Activated CD8-positive, alpha-beta memory T cell treated with anti-CD3 and anti-CD28 coated beads, Interleukin-2, amount 10 ng/mL, durations not matched to agents 7 days and 5 days (primary cell): ENCODE data around the gene STK11. TPM values are rescaled to one million over a fixed set of nuclear protein-coding genes. Genes with fewer than 3 reads are reported as not detected.
"Not testable (repeated sequence)": the region's sequence is repeated elsewhere in the genome, so short reads cannot be mapped to it uniquely, and the experiment has no call there.

Experiments used
- ATAC-seq: fragments of 150-1000 bp; cut with Tn5 transposase; one replicate; pipeline ENCODE4 v1.10.0; 2021; ENCODE audit warnings: moderate library complexity
- CTCF ChIA-PET: fragments of 350-600 bp; sonication (Branson Sonifier 250); formaldehyde crosslinking; loops from one replicate; lab custom pipeline; 2021; ENCODE audit warnings: antibody characterized with exemption; lab: Charles Lee
- DNase-seq: peaks from one replicate; pipeline ENCODE4 v3.0.0-alpha.2; 2020
- H3K27ac Mint-ChIP-seq: one replicate; pipeline ENCODE4 v1.8.0; 2021; ENCODE audit warnings: mild to moderate bottlenecking, mixed read lengths
- H3K27me3 Mint-ChIP-seq: one replicate; pipeline ENCODE4 v1.8.0; 2021; ENCODE audit warnings: mixed read lengths
- H3K36me3 Mint-ChIP-seq: one replicate; pipeline ENCODE4 v1.8.0; 2021; ENCODE audit warnings: mild to moderate bottlenecking, mixed read lengths
- H3K4me1 Mint-ChIP-seq: one replicate; pipeline ENCODE4 v1.8.0; 2021; ENCODE audit warnings: mixed read lengths
- H3K4me3 Mint-ChIP-seq: one replicate; pipeline ENCODE4 v1.8.0; 2021; ENCODE audit warnings: mild to moderate bottlenecking, moderate library complexity, mixed read lengths
- H3K9me3 Mint-ChIP-seq: one replicate; pipeline ENCODE4 v1.8.0; 2022; ENCODE audit warnings: low read depth, mixed read lengths
- total RNA-seq, 2 experiments: library from RNA; stranded (reverse); gene quantifications; one replicate each; pipeline ENCODE4 v1.2.3, GENCODE V29; 2021

The STK11 gene
- total RNA-seq, 2 experiments from 2014 or later = 76.7 to 80.5 TPM

DNA sequence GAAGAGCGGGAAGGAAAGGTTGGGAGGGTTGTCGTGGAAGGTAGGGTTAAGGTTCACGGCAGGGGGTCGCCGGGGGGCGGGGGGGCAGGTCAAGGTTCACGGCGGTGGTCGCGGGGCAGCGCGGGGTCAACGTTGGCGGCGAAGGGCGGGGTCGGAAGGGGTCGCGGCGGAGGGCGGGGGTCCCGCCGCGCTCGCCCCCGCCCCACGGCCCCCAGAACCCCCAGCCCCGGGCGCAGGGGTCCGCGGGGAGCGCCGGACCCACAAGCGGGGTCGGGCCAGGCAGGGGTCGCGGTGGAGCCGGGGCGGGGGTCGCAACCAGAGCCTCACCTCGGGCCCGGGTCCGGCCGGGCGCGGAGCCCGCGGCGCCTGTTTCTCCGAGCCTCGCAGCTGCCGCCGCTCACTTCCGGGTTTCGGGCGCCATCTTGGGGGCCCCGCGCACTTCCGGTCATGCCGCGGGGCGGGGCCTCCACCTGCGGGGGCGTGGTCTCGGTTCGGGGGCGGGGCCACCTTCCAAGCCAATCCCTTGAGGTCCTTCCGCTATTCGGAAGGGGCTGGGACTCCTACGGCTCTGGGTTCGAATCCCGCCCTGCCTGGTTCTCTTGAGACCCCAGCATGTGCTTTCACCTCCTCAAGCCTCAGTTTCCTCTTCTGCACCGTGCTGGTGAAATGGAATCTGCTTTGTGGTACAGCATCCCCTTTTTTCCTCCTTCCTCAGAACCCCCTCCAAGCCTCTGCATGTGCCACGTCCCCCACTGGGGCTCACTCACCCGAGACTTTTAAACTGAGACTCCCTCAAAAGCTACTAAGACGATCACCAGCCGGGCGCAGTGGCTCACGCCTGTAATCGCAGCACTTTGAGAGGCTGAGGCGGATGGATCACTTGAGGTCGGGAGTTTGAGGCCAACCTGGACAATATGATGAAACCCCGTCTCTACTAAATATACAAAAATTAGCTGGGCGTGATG is 31.5 kb upstream of the STK11 start, which contains the start of gene SBNO2:
Gene SBNO2, minus strand, starts transcription at position 424 of the 965 bp plus-strand sequence. CDS start 19,992 bp downstream, outside the sequence.
- DNase-seq = peak; percentile 93
- Mint-ChIP-seq H3K9me3 (no peaks in the 10 kb centered on the region), H3K36me3 (peaks cover 6% of the 10 kb centered on the region), H3K27ac (peak within 1 kb of the TSS; percentile 93), H3K27me3 (no peaks in the 10 kb centered on the region), H3K4me1 (peaks cover 37% of the 10 kb centered on the region), H3K4me3 (peak within 1 kb of the TSS; percentile 90)
- CTCF ChIA-PET = interaction anchor here (1.0 to 1.3 kb wide), 3 partner anchors 43 to 70 kb away, joined by 3 to 5 read pairs (median 3); no protein-coding TSS in a partner anchor
- ATAC-seq = peak; percentile 91

- Mint-ChIP-seq H3K4me1 (peaks cover 25% of the 10 kb centered on the region), H3K36me3 (no peaks in the 10 kb centered on the region), H3K9me3 (no peaks in the 10 kb centered on the region), H3K27me3 (peaks cover 8% of the 10 kb centered on the region), H3K4me3 (no peak overlapping the region), H3K27ac (no peak overlapping the region)
- DNase-seq = no peak
- no peak for ATAC-seq
- CTCF ChIA-PET = interaction anchor here (0.7 to 2.3 kb wide), 5 partner anchors 10 to 67 kb away, joined by 3 to 6 read pairs (median 4); no protein-coding TSS in a partner anchor
Observed at GRCh38 chr19:1177322-1178114, 28.1 kb upstream of the STK11 start.

DNA sequence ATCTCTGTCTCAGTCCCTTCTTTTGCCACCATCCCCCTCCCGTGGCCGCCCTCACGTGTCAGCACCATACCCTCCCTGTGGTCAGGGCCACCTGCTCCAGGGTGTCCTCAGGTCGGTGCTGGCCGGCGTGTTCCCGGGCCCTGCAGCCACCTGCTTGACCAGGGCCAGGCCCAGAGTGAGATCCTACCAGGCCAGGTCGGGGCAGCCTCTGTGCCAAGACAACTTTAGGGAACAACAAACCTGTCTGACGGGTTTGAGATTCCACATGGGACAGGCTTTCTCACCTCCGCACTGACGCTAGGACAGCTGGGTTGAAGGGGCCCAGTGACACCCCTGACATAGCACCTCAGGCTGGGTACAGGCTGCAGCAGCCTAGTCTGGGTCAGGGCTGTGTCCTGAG is 24.0 kb upstream of the STK11 start:
- no peak overlapping the region for H3K4me3 Mint-ChIP-seq
- H3K36me3 Mint-ChIP-seq = no peaks in the 10 kb centered on the region
- peaks cover 8% of the 10 kb centered on the region for H3K27me3 Mint-ChIP-seq
- ATAC-seq (no peak), DNase-seq (no peak)
- H3K9me3 Mint-ChIP-seq = no peaks in the 10 kb centered on the region
- H3K4me1 Mint-ChIP-seq = peaks cover 16% of the 10 kb centered on the region
- H3K27ac Mint-ChIP-seq = no peak overlapping the region
- CTCF ChIA-PET = no interaction called here

- Mint-ChIP-seq H3K4me3 (no peak overlapping the region), H3K9me3 (no peaks in the 10 kb centered on the region), H3K4me1 (peaks cover 16% of the 10 kb centered on the region), H3K27ac (no peak overlapping the region), H3K36me3 (no peaks in the 10 kb centered on the region), H3K27me3 (peaks cover 8% of the 10 kb centered on the region)
- ATAC-seq = no peak
- CTCF ChIA-PET = no interaction called here
- DNase-seq = no peak
Observed at GRCh38 chr19:1182068-1182467, 23.5 kb upstream of the STK11 start.

GRCh38 chr19:1182727-1183126 is 22.9 kb upstream of the STK11 start:
- ATAC-seq (no peak), DNase-seq (no peak)
- Mint-ChIP-seq H3K4me3 (no peak overlapping the region), H3K36me3 (no peaks in the 10 kb centered on the region), H3K9me3 (no peaks in the 10 kb centered on the region), H3K4me1 (peaks cover 13% of the 10 kb centered on the region), H3K27me3 (peaks cover 8% of the 10 kb centered on the region), H3K27ac (no peak overlapping the region)
- CTCF ChIA-PET = no interaction called here

DNA sequence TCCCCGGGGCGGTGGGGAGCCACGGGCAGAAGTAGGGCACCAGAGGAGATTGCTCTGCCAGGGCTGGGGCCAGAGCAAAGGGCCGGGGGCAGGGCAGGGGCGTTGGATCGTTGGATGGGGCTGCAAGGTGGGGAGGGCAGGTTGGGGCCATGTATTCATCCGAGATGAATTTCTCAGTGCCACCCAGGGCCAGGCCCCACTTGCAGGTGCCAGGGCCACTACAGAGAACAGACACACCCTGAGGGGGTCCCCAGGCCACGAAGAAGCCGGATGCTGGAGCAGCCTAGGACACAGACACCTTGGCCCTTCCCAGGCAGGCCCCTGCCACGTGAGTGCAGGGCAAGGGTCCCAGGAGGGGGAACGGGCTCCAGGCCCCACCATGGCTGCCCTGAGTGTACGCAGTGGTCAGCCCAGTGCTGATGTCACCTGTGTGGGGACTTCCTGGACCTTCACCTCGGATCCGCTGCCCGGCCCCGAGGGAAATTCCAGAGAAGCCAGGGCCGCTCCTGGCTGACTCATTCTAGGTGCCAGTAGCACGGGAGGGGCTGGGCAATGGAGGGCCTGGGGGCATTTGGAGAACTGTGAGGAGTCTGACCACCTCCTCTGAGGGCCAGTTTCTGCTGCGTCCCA is 21.9 kb upstream of the STK11 start:
- H3K4me3 Mint-ChIP-seq = no peak overlapping the region
- peaks cover 12% of the 10 kb centered on the region for H3K4me1 Mint-ChIP-seq
- ATAC-seq (no peak), DNase-seq (no peak)
- no peaks in the 10 kb centered on the region for H3K36me3 Mint-ChIP-seq
- H3K27ac Mint-ChIP-seq = no peak overlapping the region
- peaks cover 8% of the 10 kb centered on the region for H3K27me3 Mint-ChIP-seq
- CTCF ChIA-PET = no interaction called here
- no peaks in the 10 kb centered on the region for H3K9me3 Mint-ChIP-seq

DNA sequence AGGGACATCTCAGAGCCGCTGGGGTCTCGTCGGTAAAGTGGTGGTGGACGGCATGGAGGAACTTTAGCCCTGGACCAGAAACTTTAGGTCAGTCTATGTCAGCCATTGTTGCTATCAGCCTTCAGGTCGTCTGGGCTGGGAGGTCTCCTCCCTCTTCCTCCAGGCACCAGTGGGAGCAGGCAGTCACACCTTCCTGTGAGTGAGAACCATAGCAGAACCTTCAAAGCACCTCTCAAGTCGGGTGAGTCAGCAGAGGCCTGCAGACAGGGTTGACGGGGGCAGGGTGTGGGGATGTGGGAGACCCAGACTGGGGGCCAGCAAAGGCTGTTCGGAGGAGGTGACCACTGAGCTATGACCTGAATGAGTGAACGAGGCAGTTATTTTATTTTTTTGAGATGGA is 16.2 kb upstream of the STK11 start:
- no peaks in the 10 kb centered on the region for H3K36me3 Mint-ChIP-seq
- ATAC-seq (peak; percentile 43), DNase-seq (peak; percentile 61)
- CTCF ChIA-PET = no interaction called here
- no peaks in the 10 kb centered on the region for H3K27me3 Mint-ChIP-seq
- peak overlapping the region; percentile 48 for H3K27ac Mint-ChIP-seq
- H3K9me3 Mint-ChIP-seq = no peaks in the 10 kb centered on the region
- H3K4me1 Mint-ChIP-seq = peaks cover 22% of the 10 kb centered on the region
- no peak overlapping the region for H3K4me3 Mint-ChIP-seq

- H3K4me1 Mint-ChIP-seq = peaks cover 13% of the 10 kb centered on the region
- CTCF ChIA-PET = interaction anchor here (1.0 kb wide), 2 partner anchors 86 to 118 kb away, joined by 3 to 7 read pairs; no protein-coding TSS in a partner anchor
- H3K27me3 Mint-ChIP-seq = no peaks in the 10 kb centered on the region
- H3K4me3 Mint-ChIP-seq = no peak overlapping the region
- DNase-seq (no peak), ATAC-seq (no peak)
- no peaks in the 10 kb centered on the region for H3K36me3 Mint-ChIP-seq
- no peaks in the 10 kb centered on the region for H3K9me3 Mint-ChIP-seq
- no peak overlapping the region for H3K27ac Mint-ChIP-seq
Observed at GRCh38 chr19:1199531-1199930, 6.0 kb upstream of the STK11 start.

DNA sequence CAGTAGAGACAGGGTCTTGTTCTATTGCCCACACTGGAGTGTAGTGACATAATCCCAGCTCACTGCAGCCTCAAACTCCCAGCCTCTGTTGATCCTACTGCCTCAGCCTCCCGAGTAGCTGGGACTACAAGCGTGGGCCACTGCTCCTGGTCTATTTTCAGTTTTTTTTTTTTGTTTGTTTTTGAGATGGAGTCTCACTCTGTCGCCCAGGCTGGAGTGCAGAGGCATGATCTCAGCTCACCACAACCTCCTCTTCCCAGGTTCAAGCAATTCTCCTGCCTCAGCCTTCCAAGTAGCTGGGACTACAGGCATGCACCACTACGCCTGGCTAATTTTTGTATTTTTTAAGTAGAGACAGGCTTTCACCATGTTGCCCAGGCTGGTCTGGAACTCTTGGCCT is 5.0 kb upstream of the STK11 start:
- not testable (repeated sequence) for H3K27ac Mint-ChIP-seq, H3K36me3 Mint-ChIP-seq, DNase-seq, H3K4me3 Mint-ChIP-seq, H3K9me3 Mint-ChIP-seq, ATAC-seq, H3K27me3 Mint-ChIP-seq
- CTCF ChIA-PET = interaction anchor here (0.6 to 0.9 kb wide), 3 partner anchors 40 to 337 kb away, joined by 3 to 4 read pairs (median 3); partner anchors contain the start of gene ATP5F1D
- H3K4me1 Mint-ChIP-seq = peaks cover 15% of the 10 kb centered on the region

GRCh38 chr19:1206150-1206863 is 729 bp downstream of the STK11 start:
- Mint-ChIP-seq H3K36me3 (peaks cover 9% of the 10 kb centered on the region), H3K4me3 (peak overlapping the region; percentile 92), H3K27me3 (no peaks in the 10 kb centered on the region), H3K4me1 (peaks cover 29% of the 10 kb centered on the region), H3K27ac (peak overlapping the region; percentile 86), H3K9me3 (no peaks in the 10 kb centered on the region)
- DNase-seq = no peak
- CTCF ChIA-PET = interaction anchor here (0.5 to 1.1 kb wide), 4 partner anchors 14 to 111 kb away, joined by 3 to 4 read pairs (median 3); no protein-coding TSS in a partner anchor
- no peak for ATAC-seq

- CTCF ChIA-PET = interaction anchor here (0.5 to 1.1 kb wide), 3 partner anchors 14 to 110 kb away, joined by 3 to 4 read pairs (median 3); no protein-coding TSS in a partner anchor
- ATAC-seq = no peak
- DNase-seq = peak; percentile 47
- Mint-ChIP-seq H3K9me3 (no peaks in the 10 kb centered on the region), H3K4me1 (peaks cover 29% of the 10 kb centered on the region), H3K4me3 (peak overlapping the region; percentile 92), H3K27ac (peak overlapping the region; percentile 86), H3K36me3 (peaks cover 9% of the 10 kb centered on the region), H3K27me3 (no peaks in the 10 kb centered on the region)
Observed at GRCh38 chr19:1206864-1207450, 1.4 kb downstream of the STK11 start.

DNA sequence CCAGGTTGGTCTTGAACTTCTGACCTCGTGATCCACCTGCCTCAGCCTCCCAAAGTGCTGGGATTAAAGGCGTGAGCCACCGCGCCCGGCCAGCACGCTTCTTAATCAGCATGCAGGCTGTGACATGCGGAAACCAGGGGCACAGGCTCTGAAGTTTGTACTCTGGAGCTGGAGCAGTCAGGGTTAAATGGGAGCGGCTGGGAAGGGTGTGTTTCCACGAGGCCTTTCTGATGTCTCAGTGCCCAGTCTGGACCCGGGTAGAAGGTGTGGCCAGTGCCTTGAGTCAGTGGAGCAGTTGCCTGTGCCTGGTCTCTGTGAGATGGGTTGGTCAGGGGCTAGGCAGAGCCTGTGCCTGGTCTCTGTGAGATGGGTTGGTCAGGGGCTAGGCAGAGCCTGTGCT is 3.3 kb downstream of the STK11 start:
- DNase-seq, H3K4me3 Mint-ChIP-seq, ATAC-seq, H3K9me3 Mint-ChIP-seq, H3K27me3 Mint-ChIP-seq, H3K27ac Mint-ChIP-seq: not testable (repeated sequence)
- Mint-ChIP-seq H3K4me1 (peaks cover 28% of the 10 kb centered on the region), H3K36me3 (peaks cover 14% of the 10 kb centered on the region)
- CTCF ChIA-PET = interaction anchor here (0.6 kb wide), 1 partner anchor 160 kb away, joined by 3 read pairs; no protein-coding TSS in a partner anchor
